Stimulated activated CD4-positive, alpha-beta T cell treated with anti-CD3 and anti-CD28 coated beads, Interleukin-15, amount 100 ng/mL, for 48 hours (primary cell): ENCODE results near the gene ANKRD33.

Experiments
- DNase-seq, 2 donors: peaks; one replicate each; pipeline ENCODE4 v3.0.0-alpha.2; 2020; ENCODE audit warnings: low read depth in 2 of 2

The ANKRD33 gene

GRCh38 chr12:51904951-51905470 lies 17.1 kb downstream of the ANKRD33 start:
- DNase-seq: no peak

- DNase-seq: no peak
Observed at GRCh38 chr12:51905471-51906429, 17.8 kb downstream of the ANKRD33 start.

- no peak for DNase-seq
Observed at GRCh38 chr12:51906430-51907082, 18.7 kb downstream of the ANKRD33 start.

GRCh38 chr12:51907083-51907855 lies 19.4 kb downstream of the ANKRD33 start, which contains the start of gene ACVRL1:
Gene ACVRL1, plus strand, starts transcription at chr12:51907504. Its CDS starts 4,971 bp downstream, at chr12:51912475.
- no peak for DNase-seq

- DNase-seq: no peak
Observed at GRCh38 chr12:51907856-51908425, 20.0 kb downstream of the ANKRD33 start.

GRCh38 chr12:51908876-51909592 lies 21.1 kb downstream of the ANKRD33 start:
- no peak for DNase-seq

GRCh38 chr12:51910168-51910567 lies 22.3 kb downstream of the ANKRD33 start:
- DNase-seq: no peak

GRCh38 chr12:51910691-51911090 lies 22.8 kb downstream of the ANKRD33 start:
- DNase-seq: no peak

- no peak for DNase-seq
Observed at GRCh38 chr12:51911307-51911706, 23.4 kb downstream of the ANKRD33 start.

GRCh38 chr12:51911788-51912711 lies 24.1 kb downstream of the ANKRD33 start:
- no peak for DNase-seq

GRCh38 chr12:51913071-51914033 lies 25.4 kb downstream of the ANKRD33 start:
- no peak for DNase-seq

GRCh38 chr12:51914034-51914923 lies 26.4 kb downstream of the ANKRD33 start:
- DNase-seq: no peak

- no peak for DNase-seq
Observed at GRCh38 chr12:51915003-51915625, 27.2 kb downstream of the ANKRD33 start.

- DNase-seq: no peak
Observed at GRCh38 chr12:51915951-51916350, 28.0 kb downstream of the ANKRD33 start.

- no peak for DNase-seq
Observed at GRCh38 chr12:51917041-51917590, 29.2 kb downstream of the ANKRD33 start.

- no peak for DNase-seq
Observed at GRCh38 chr12:51917746-51918453, 30.0 kb downstream of the ANKRD33 start.
